C4-2B (cell line): ENCODE measurements around the gene PYROXD2.

Experiments used
- ZFX ChIP-seq: fragments of 450-650 bp; IDR thresholded peaks from 2 replicates; pipeline ENCODE4 v1.6.1; 2017
- TF ChIP-seq, protein P1 (sequence below): fragments of 450-650 bp; conservative IDR thresholded peaks from 2 replicates; pipeline ENCODE4 v1.5.1; 2017; ENCODE audit warnings: mild to moderate bottlenecking

DNA sequence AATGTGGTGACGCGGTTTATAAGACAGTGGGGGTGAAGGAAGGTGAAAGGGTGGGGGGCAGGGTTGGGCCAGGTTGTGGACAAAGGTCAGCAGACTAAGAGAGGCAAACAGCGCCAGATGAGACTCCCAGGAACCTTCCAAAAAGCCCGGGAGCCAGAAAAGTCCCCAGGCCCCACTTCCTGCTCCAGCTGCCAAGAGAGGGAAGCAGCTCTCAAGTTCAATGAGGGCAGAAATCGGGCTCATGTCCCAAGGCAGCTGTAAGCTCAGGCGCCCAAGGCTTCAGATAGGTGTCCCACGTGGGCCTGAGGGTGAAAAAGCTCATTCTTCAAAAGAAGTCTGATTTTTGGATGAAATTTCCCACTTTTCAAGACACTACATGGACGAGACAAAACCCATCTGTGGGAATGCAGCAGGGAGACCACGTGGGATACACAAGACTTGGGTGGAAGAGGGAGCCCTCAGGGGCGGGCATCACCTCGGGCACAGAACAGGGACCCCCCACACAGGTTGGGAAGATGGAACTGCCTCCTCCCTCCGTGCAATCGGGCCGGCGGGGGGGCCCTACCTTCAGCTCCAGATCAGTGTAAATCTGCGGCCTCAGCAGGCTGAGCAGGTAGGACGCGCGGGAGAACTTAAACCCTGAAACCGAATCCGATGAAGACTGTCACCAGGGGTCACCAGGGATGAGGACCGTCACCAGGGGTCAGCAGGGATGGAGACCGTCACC is 7.8 kb downstream of the PYROXD2 start:
- TF ChIP-seq, protein P1, sequence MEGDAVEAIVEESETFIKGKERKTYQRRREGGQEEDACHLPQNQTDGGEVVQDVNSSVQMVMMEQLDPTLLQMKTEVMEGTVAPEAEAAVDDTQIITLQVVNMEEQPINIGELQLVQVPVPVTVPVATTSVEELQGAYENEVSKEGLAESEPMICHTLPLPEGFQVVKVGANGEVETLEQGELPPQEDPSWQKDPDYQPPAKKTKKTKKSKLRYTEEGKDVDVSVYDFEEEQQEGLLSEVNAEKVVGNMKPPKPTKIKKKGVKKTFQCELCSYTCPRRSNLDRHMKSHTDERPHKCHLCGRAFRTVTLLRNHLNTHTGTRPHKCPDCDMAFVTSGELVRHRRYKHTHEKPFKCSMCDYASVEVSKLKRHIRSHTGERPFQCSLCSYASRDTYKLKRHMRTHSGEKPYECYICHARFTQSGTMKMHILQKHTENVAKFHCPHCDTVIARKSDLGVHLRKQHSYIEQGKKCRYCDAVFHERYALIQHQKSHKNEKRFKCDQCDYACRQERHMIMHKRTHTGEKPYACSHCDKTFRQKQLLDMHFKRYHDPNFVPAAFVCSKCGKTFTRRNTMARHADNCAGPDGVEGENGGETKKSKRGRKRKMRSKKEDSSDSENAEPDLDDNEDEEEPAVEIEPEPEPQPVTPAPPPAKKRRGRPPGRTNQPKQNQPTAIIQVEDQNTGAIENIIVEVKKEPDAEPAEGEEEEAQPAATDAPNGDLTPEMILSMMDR = no peak
- TF ChIP-seq ZFX = no peak
